OCI-LY1 (cell line): ENCODE results near the gene CHST11.

ENCODE experiments used
- H2AFZ ChIP-seq: fragments of 200-600 bp; sonication (generic), shearing (Covaris generic); 2 replicates; pipeline ENCODE4 v1.6.0; 2014; ENCODE audit warnings: antibody characterized with exemption, mild to moderate bottlenecking, low read length
- H3F3A ChIP-seq: fragments of 200-600 bp; sonication (generic), shearing (Covaris generic); 2 replicates; pipeline ENCODE4 v1.6.0; 2014; ENCODE audit warnings: mild to moderate bottlenecking, antibody characterized with exemption, low read length, moderate library complexity; ENCODE audit not compliant: insufficient read depth
- H3K27ac ChIP-seq: fragments of 200-600 bp; sonication (generic); 2 replicates; pipeline ENCODE4 v1.5.1; 2014; ENCODE audit warnings: low read length, mixed run types, mild to moderate bottlenecking, low read depth; ENCODE audit not compliant: poor library complexity, severe bottlenecking
- H3K27me3 ChIP-seq: fragments of 200-600 bp; sonication (generic); 2 replicates; pipeline ENCODE4 v1.6.0; 2014; ENCODE audit warnings: antibody characterized with exemption, mild to moderate bottlenecking, low read length, moderate library complexity; ENCODE audit not compliant: insufficient read depth
- H3K36me3 ChIP-seq: fragments of 200-600 bp; sonication (generic); 2 replicates; pipeline ENCODE4 v1.6.1; 2014; ENCODE audit warnings: mild to moderate bottlenecking, antibody characterized with exemption, low read length, moderate library complexity, mixed read lengths; ENCODE audit not compliant: insufficient read depth
- H3K4me1 ChIP-seq: fragments of 200-600 bp; sonication (generic); 2 replicates; pipeline ENCODE4 v1.5.1; 2014; ENCODE audit warnings: mild to moderate bottlenecking, low read length, moderate library complexity; ENCODE audit not compliant: insufficient read depth, severe bottlenecking
- H3K4me2 ChIP-seq: fragments of 200-600 bp; sonication (generic), shearing (Covaris generic); 2 replicates; pipeline ENCODE4 v1.6.1; 2014; ENCODE audit warnings: low read length
- H3K4me3 ChIP-seq: fragments of 200-600 bp; sonication (generic); 2 replicates; pipeline ENCODE4 v1.5.1; 2014; ENCODE audit warnings: low read length, low read depth, mild to moderate bottlenecking, mixed read lengths; ENCODE audit not compliant: poor library complexity, severe bottlenecking
- H3K79me2 ChIP-seq: fragments of 200-600 bp; shearing (Covaris generic); 2 replicates; pipeline ENCODE4 v1.6.1; 2016; ENCODE audit warnings: mixed run types, low read length, mixed read lengths; ENCODE audit not compliant: insufficient read depth
- H3K9ac ChIP-seq: fragments of 200-600 bp; sonication (generic), shearing (Covaris generic); 2 replicates; pipeline ENCODE4 v1.6.1; 2014; ENCODE audit warnings: mild to moderate bottlenecking, low read length, mixed read lengths
- H3K9me2 ChIP-seq: fragments of 200-600 bp; sonication (generic), shearing (Covaris generic); 2 replicates; pipeline ENCODE4 v1.6.1; 2014; ENCODE audit warnings: low read depth, mild to moderate bottlenecking, low read length, mixed read lengths
- H3K9me3 ChIP-seq: fragments of 200-600 bp; shearing (Covaris generic); 2 replicates; pipeline ENCODE4 v1.6.1; 2014; ENCODE audit warnings: low read length, mixed read lengths
- H4K20me1 ChIP-seq: fragments of 200-600 bp; sonication (generic), shearing (Covaris generic); 2 replicates; pipeline ENCODE4 v1.6.0; 2016; ENCODE audit warnings: mild to moderate bottlenecking, low read length; ENCODE audit not compliant: insufficient read depth
- EZH2 ChIP-seq: fragments of 200-600 bp; sonication (generic), shearing (Covaris generic); IDR thresholded peaks from 2 replicates; pipeline ENCODE4 v1.8.0; 2017; ENCODE audit warnings: borderline replicate concordance, mixed run types, mild to moderate bottlenecking, antibody characterized with exemption, low read length, moderate library complexity, mixed read lengths
- TF ChIP-seq, protein P1 (sequence below): fragments of 200-600 bp; sonication (generic), shearing (Covaris generic); IDR thresholded peaks from 2 replicates; pipeline ENCODE4 v1.5.1; 2017; ENCODE audit warnings: mild to moderate bottlenecking, antibody characterized with exemption, low read length, moderate library complexity, mixed read lengths

Gene CHST11

DNA sequence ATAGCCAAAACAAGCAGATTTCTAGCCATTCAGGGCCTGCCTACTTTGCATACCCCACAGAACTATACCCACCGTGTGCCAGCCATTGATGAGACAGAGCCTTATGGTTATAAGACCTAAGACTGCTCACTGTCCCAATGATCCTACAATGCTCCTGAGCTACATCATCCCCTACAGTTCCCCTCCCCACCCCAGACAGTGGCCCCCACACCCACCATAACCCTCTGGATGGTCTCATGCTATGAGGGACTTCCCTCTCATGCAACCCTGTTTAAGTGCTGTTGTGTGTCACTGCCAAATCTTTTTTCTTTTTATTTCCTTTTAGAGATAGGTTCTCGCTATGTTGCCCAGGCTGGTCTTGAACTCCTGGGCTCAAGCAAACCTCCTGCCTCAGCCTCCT, 75.9 kb downstream of the CHST11 start:
- Histone ChIP-seq H3K9ac (no peak overlapping the region), H3F3A (no peaks in the 10 kb centered on the region), H3K4me3 (no peak overlapping the region), H3K4me1 (peaks cover 35% of the 10 kb centered on the region), H3K79me2 (no peaks in the 10 kb centered on the region), H3K27ac (no peak overlapping the region), H3K36me3 (no peaks in the 10 kb centered on the region), H4K20me1 (no peaks in the 10 kb centered on the region), H3K9me3 (no peaks in the 10 kb centered on the region), H3K27me3 (no peaks in the 10 kb centered on the region), H3K9me2 (no peaks in the 10 kb centered on the region), H3K4me2 (no peak overlapping the region), H2AFZ (no peak overlapping the region)
- no peak for TF ChIP-seq EZH2
- TF ChIP-seq, protein P1, sequence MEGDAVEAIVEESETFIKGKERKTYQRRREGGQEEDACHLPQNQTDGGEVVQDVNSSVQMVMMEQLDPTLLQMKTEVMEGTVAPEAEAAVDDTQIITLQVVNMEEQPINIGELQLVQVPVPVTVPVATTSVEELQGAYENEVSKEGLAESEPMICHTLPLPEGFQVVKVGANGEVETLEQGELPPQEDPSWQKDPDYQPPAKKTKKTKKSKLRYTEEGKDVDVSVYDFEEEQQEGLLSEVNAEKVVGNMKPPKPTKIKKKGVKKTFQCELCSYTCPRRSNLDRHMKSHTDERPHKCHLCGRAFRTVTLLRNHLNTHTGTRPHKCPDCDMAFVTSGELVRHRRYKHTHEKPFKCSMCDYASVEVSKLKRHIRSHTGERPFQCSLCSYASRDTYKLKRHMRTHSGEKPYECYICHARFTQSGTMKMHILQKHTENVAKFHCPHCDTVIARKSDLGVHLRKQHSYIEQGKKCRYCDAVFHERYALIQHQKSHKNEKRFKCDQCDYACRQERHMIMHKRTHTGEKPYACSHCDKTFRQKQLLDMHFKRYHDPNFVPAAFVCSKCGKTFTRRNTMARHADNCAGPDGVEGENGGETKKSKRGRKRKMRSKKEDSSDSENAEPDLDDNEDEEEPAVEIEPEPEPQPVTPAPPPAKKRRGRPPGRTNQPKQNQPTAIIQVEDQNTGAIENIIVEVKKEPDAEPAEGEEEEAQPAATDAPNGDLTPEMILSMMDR = no peak

DNA sequence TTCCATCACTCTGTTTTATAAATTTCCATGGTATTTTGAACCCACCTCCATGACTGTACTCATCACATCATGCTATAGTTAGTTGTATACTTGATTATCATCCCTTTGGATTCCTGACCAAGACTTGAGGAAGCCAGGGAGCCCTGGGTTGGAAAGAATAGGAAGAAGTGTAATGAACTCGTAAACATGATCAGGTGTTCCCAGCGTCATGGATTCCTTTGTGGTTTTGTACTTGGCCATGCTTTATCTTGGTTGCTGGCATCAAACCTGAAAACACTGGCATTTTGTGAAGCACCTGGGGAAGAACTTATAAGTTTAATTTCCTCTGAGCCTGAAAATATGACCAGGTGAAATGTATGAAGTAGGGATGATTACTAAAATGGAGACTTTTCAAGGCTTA, 76.4 kb downstream of the CHST11 start:
- H3K4me2 ChIP-seq = no peak overlapping the region
- H3K4me1 ChIP-seq = peaks cover 34% of the 10 kb centered on the region
- no peak overlapping the region for H3K27ac ChIP-seq
- no peaks in the 10 kb centered on the region for H4K20me1 ChIP-seq
- H3K79me2 ChIP-seq = no peaks in the 10 kb centered on the region
- no peaks in the 10 kb centered on the region for H3K9me2 ChIP-seq
- no peaks in the 10 kb centered on the region for H3F3A ChIP-seq
- no peak overlapping the region for H3K4me3 ChIP-seq
- H3K36me3 ChIP-seq = no peaks in the 10 kb centered on the region
- TF ChIP-seq, protein P1 = no peak
- no peak for TF ChIP-seq EZH2
- H3K27me3 ChIP-seq = no peaks in the 10 kb centered on the region
- no peaks in the 10 kb centered on the region for H3K9me3 ChIP-seq
- no peak overlapping the region for H2AFZ ChIP-seq
- H3K9ac ChIP-seq = no peak overlapping the region

DNA sequence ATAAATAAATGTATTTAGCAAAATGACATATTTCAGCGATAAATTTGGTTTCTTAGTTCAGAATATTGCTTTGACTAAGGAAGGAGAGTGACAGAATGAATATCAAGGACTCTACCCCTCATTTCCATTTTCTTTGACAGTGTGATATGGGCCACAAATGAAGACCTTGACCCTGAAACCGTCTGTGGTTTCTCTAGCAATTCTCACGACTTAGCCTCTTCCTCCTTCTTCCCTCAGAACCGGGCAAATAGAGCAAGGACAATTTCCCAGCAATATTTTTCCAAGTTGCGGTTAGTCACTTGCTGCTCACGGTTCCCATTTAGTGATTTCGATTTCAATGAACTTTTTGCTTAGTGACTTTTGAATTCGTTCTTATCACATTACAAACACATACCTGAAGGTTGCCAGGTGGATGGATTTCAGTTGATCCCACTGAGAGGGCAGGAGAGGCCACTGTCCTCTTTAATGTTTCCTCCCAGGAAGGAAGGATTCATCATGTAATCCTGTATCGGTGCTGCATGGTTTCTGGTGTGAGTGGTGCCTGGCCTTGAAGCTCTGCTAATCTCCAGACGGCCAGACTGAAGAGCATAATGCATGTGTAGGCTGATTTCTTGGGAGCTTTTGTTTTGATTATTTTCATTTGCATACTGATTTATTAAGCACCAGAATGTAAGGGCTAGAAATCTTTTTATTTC, 77.6 kb downstream of the CHST11 start:
- no peaks in the 10 kb centered on the region; the same call in 1 of the 2 replicates for H3K79me2 ChIP-seq
- H3K9me3 ChIP-seq = no peaks in the 10 kb centered on the region
- H3F3A ChIP-seq = no peaks in the 10 kb centered on the region
- no peaks in the 10 kb centered on the region for H3K9me2 ChIP-seq
- no peaks in the 10 kb centered on the region for H3K27me3 ChIP-seq
- H3K9ac ChIP-seq = no peak overlapping the region
- no peak overlapping the region for H3K4me2 ChIP-seq
- no peaks in the 10 kb centered on the region for H3K36me3 ChIP-seq
- no peak overlapping the region for H3K4me3 ChIP-seq
- peaks cover 29% of the 10 kb centered on the region for H3K4me1 ChIP-seq
- no peak overlapping the region for H2AFZ ChIP-seq
- H4K20me1 ChIP-seq = no peaks in the 10 kb centered on the region
- TF ChIP-seq, protein P1 = no peak
- no peak for TF ChIP-seq EZH2
- H3K27ac ChIP-seq = no peak overlapping the region
